Left renal cortex interstitium (tissue), 4 donors: Measurements from ENCODE around the gene BCL11B. TPM values are rescaled to one million over a fixed set of nuclear protein-coding genes. Genes with fewer than 3 reads are reported as not detected.
A peak's percentile ranks its signal among the peaks of the same experiment; 100 is the strongest.

Experiments
- DNase-seq, 4 donors: peaks; one replicate each; pipeline ENCODE4 v3.0.0-alpha.2; 2013; ENCODE audit warnings: low read depth in 4 of 4, low spot score in 2 of 4, missing footprints in 1 of 4
- polyA plus RNA-seq, 4 donors: library from polyadenylated mRNA; unstranded; fragments of 120-200 nt; gene quantifications; one replicate each; pipeline ENCODE4 v1.2.1, GENCODE V29; 2013; ENCODE audit not compliant: insufficient read length in 4 of 4

BCL11B gene
- polyA plus RNA-seq, 4 donors, result 1.7 to 2.9 (median 2.4) TPM

DNA sequence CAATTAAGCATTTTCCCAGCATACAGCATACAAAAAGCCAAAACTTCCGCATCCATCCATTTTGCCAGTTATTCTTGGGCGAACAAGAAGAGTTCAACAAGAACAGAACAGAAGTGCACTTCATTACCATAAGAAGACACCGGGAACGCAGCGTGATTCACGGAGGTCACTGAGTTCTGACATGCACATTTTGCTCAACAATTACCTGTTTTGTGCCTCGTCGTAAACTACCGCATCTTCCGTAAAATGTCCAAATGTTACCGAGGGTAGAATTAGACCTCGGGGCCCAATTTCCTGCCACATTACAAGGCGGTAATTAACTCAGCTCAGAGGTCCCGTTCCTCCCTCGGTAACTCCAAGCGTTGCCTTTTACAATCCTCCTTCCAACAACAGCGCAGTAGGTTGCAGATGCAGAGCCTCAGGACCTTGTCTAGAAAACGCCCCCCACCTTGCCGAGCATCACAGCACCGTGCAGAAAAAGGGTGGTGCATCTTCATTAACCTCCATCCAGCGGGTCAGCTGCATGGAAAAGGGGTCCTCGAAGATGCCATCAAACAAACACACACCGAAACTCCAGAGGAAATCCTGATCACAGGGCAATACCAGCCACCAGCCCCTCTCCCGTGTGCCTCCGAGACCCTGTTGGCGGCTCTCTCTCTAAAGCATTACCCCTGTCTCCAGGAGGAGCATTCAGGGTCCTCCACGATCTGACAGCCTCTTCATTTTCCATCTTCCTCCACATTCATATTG lies 125.2 kb downstream of the BCL11B start:
- no peak for DNase-seq

GRCh38 chr14:99145307-99145706 lies 126.7 kb downstream of the BCL11B start:
- no peak for DNase-seq

- no peak for DNase-seq
Measured at GRCh38 chr14:99143793-99144192, 128.2 kb downstream of the BCL11B start.

GRCh38 chr14:99143126-99143525 lies 128.9 kb downstream of the BCL11B start:
- no peak for DNase-seq

DNA sequence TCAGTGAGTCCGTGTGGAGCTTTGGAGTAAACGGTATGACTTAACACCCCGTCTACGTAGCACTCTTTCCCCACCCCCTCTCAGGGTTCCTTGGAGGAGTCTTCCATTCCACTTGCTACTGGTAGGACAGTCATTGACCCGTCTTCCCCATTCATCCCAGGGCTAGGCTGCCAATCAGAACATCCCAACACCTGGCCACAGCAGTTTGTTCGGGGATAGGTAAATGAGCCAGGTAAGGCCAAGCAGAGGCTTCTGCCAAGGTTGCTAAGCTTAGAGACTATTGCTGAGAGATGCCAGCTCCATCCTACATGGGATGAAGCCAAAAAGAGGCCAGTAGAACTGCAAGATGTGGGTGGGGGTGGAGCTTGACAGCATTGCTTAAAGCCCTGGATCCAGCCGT lies 130.8 kb downstream of the BCL11B start:
- DNase-seq, result no peak

- DNase-seq, result no peak
Measured at GRCh38 chr14:99138999-99139865, 132.8 kb downstream of the BCL11B start.

DNA sequence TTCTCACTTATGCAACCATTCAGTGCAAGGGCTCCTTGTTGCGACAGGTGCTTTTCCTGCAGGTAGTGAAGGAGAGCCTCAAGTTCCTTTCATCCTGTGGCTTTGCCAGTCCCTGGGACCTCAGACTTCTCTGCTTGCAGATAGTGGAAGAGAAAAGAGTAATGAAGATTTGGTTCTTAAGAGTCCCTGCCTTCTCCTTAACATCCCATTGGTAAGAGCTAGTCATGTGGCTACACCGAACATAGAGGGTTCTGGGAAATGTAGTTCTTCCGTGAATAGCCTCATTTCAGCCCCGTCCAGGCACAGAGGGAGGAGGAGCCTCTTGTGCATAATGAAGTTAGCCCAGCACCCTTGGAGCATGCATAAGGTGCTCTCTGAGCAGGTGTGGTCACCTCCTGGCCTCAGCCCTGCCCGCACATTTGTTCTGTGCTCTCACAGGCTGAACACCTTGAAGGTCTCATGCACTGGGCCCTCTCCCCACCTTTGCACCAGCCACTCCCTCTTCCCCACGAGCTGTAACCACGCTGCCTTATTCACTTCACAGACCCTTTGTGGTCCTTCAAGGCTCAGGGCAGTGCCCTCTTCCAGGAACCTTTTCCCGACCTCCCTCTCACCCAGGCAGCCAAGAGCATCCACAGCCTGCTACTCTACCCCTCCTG lies 134.0 kb downstream of the BCL11B start:
- no peak for DNase-seq

GRCh38 chr14:99137001-99137700 lies 134.8 kb downstream of the BCL11B start:
- no peak for DNase-seq

DNA sequence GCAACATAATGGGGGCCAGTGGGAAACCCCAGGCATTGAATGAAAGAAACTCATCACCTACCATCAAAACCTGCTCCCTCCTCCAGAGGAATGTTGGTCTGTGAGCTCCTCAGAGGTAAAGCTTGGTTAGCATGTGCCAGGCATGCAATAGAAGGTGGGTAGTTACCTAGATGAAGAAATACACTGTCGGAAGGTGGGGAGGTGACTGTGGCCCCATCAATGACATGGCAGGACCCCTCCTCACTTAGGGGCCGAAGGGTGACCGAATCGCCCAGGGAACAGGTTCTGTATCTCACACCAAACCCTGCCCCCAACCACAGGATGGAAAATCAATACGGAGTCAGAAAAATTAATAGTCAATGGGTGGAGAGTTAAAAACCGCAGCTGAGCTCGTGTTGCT lies 135.6 kb downstream of the BCL11B start:
- no peak for DNase-seq

DNA sequence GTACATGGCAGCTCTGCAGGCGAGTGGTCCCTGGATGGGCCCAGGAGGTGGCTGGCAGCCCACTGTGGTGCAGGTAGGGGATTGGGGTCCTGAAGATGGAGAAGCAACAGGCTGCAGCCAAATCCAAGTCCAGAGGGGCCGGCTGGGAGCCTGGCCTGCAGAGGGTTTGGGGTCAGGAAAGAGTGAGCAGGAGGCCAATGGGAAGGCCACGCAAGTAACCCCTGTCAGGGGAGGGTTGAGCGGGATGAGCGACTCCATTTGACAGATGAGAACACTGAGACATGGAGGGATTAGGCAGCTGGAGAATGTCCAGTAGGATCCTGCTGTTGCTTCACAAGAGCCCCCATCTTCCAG lies 136.0 kb downstream of the BCL11B start:
- DNase-seq, result no peak

DNA sequence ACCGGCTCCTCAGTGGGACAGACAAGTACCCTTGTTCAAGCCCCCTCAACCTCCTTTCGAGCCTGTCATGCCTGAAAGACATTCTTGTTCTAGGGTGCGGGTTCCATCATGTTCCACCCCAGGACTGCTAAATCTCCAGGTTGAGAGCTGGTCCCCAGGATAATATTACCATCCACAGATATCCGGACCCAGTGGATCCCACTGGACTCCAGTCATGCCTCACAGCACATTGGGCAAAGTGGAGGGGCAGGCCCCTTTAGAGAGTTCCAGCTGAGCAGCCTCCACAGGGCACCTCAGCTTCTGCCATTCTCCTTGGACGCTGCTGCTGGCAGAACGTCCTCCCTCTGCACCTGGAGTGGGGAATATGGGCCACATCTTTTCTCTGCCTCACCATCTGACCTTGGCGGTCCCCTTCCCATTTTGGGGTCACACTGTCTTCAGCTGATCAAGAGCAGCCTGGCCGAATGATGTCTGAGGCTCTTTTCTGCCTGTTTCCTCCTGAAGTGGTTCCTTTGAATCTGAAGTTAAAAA lies 137.4 kb downstream of the BCL11B start:
- DNase-seq, result no peak

DNA sequence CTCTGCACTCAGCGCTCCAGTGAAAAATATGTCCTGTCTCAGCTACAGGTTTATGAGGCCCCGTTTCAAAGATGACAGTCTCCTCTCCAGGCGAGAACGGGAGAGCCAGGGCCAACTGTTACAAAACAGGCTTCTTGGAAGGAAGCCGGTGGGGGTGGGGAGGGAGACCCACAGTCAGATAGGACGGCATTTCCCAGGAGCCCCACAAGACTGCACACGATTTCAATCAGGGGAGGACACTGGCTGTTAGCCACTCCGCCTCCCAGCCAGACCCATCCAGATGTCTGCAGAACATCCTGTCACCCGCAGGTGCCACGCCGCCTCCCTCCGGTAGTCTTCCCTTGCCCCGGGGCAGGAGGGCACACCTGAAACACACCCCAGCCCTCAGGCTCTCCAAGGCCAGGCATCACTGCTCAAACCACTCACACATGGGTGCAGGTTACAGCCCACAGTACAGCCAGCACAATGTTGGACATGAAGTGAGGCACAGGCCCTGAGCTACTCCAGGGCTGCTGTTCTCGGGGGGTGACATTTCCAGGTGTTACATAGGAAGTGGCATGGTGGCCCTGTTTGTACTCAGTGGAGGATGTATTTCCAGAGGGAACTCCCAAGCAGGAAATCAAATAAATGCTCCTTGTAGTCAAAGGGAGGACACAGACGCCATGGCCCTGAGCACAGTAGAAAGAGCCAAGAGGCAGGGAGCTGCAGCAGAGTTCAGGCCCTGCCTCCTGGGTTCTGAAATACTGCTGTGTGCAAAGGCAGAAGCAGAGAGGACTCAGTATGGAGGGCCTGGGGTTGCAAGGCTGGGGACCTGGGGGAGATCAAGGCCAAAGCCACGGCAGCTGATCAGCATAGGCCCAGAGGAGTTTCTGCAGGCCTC lies 138.1 kb downstream of the BCL11B start:
- no peak for DNase-seq

GRCh38 chr14:99132821-99133635 lies 139.0 kb downstream of the BCL11B start:
- no peak for DNase-seq

DNA sequence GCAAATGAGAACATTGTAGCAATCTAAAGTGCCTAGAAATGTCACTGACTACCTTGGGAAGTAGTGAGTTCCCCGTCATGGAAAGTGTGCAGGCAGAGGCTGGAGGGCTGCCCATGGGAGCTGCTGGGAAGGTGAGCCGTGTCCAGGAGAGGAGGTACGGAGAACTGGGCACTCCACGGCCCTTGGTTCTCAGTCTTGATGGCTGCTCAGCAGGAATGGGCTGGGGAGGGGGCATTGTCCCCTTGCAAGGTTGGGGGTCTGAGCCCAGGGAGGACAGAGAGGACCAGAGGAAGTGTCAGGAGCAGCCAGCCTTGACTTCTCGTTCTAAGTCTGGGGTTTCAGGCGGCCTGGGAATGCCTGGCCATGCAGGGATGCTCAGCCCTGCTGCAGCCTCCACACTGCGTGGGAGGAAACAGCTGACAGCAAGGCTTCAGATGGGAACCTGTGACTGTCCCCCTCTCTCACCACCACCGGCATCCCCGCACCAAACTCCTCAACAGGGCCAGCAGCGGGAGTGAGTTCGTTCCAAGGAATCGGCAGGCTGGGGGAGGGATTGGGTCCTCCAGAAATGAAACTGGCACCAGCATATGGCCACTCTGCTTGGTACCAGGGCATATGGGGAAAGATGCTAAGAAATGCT lies 140.2 kb downstream of the BCL11B start:
- no peak for DNase-seq

GRCh38 chr14:99129998-99130397 lies 142.0 kb downstream of the BCL11B start:
- no peak for DNase-seq

DNA sequence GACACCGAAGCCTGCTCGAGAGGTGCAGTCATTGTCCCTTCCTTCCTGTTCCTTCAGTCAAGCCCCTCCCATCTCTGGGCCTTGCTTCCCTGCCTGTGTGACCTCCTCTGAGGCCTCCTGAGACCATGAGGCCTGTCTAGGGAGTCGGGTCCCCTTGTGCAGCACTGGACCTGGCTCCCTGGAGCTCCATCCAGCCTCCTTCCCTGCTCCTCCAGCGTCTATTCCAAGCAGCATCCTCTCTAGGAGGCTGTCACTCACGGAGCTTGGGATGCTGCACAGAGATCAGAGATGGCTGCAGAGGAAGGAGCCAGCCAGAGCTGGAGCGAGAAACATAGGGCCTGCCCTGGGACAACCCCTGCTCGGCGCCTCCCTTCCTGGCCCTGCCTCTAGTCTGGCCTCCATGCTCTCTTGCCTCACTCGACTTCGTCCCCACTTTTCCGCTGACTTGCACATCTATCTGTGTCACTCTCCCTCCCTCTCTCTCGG lies 142.7 kb downstream of the BCL11B start:
- DNase-seq, result no peak

DNA sequence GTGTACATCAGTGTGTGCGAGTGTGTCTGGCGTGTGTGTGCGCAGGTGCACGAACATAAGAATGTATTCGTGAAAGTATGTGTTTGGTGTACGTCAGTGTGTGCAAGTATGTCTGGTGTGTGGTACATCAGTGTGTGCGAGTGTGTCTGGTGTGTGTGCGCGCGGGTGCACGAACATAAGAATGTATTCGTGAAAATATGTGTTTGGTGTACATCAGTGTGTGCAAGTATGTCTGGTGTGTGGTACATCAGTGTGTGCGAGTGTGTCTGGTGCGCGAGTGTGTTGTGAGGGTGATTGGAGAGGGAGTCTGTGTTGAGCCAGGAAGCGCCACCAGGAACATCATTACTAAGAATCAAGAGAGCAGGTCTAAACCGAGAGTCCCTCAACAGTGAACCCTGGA lies 143.8 kb downstream of the BCL11B start:
- DNase-seq, result no peak

DNA sequence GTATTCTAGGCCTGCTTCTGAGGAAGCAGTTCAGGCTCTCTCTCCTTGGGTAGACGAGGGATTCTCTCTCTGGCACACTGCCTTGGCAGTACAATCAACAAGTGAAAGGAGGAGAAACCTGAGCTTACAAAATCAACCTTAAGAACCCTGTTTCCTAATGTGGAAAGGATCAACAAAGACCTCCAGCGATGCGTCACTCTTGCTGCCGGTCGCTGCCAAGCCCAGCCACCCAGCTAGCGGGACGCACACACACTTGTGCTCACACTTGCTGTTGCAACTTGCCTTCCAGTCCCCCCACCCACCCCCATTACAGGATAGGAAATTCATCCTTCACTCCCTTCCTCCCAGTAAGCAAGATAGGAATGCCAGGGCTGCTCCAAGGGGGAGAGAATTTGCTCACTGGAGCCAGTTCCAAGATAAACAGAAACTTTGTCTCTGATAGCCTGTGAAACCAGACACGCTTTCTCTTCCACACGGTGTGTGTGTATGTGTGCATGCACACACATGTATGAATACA lies 144.3 kb downstream of the BCL11B start:
- DNase-seq, result peak in 1 of 4 donors; percentile 40
